AG09319 (cell line): ENCODE results near the gene DLEC1.

ENCODE experiments used
- DNase-seq: peaks from one replicate; pipeline ENCODE4 v3.0.0-alpha.2; 2010; ENCODE audit warnings: low read depth; ENCODE audit errors: extremely low read depth
- CTCF ChIP-seq: IDR thresholded peaks from 2 replicates; pipeline ENCODE4 v1.5.1; 2011; ENCODE audit warnings: low read depth, mild to moderate bottlenecking, inconsistent platforms, low read length, moderate library complexity

Gene DLEC1

GRCh38 chr3:38114052-38114874 lies 75.3 kb downstream of the DLEC1 start:
- no peak for TF ChIP-seq CTCF
- no peak for DNase-seq

GRCh38 chr3:38114875-38115644 lies 76.1 kb downstream of the DLEC1 start:
- no peak for DNase-seq
- no peak for TF ChIP-seq CTCF

GRCh38 chr3:38115645-38116427 lies 76.8 kb downstream of the DLEC1 start:
- no peak for DNase-seq
- no peak for TF ChIP-seq CTCF

- TF ChIP-seq CTCF = no peak
- no peak for DNase-seq
Observed at GRCh38 chr3:38116471-38117162, 77.6 kb downstream of the DLEC1 start.

- DNase-seq = no peak
- TF ChIP-seq CTCF = no peak
Observed at GRCh38 chr3:38117163-38117716, 78.2 kb downstream of the DLEC1 start.

- peak; percentile 81 for TF ChIP-seq CTCF
- no peak for DNase-seq
Observed at GRCh38 chr3:38117748-38118420, 78.9 kb downstream of the DLEC1 start.
